ENCODE results near the gene CFB. TPM values are rescaled to one million over a fixed set of nuclear protein-coding genes. Genes with fewer than 3 reads are reported as not detected.
"Not testable (repeated sequence)": the region's sequence is repeated elsewhere in the genome, so short reads cannot be mapped to it uniquely, and the experiment has no call there.

CFB gene
- total and polyA plus RNA-seq, 2 donors (not counting 3 experiments of a cell fraction or from before 2014, with no cell fraction given): 0.87 to 1.5 TPM

GRCh38 chr6:31907158-31907813 is 38.6 kb upstream of the CFB start:
- CTCF ChIA-PET: interaction anchor here (0.7 to 1.4 kb wide), 3 partner anchors 11 to 1366 kb away, joined by 3 to 4 read pairs (median 3); no protein-coding TSS in a partner anchor
- no peaks in the 10 kb centered on the region for H3K9me1 ChIP-seq (replicated peaks; ENCODE audit: control insufficient read depth, extremely low read depth, insufficient read depth, low read length)
- no TSS peak for BruUV-seq (replicated peaks)

GRCh38 chr6:31908255-31908654 is 37.6 kb upstream of the CFB start:
- H3K4me2 ChIP-seq (ENCODE audit: insufficient read depth, low read length); FAIRE-seq; H4K20me1 ChIP-seq (replicated peaks; ENCODE audit: control insufficient read depth, extremely low read depth, insufficient read depth, low read length); H3K27ac ChIP-seq (ENCODE audit: insufficient read depth, low read depth, low read length); H3K79me2 ChIP-seq (ENCODE audit: control insufficient read depth, insufficient read depth, low read length); H3K4me1 ChIP-seq (ENCODE audit: control insufficient read depth, extremely low read depth, insufficient read depth, low read length); H3K36me3 ChIP-seq (ENCODE audit: control insufficient read depth in 2 of 2, extremely low read depth in 1 of 2, insufficient read depth in 2 of 2, low read length in 2 of 2); dilution Hi-C loops (cut with MboI; ENCODE audit: extremely low pct_ligation_motif_present, low sequenced_read_pairs); H2AFZ ChIP-seq (ENCODE audit: low read depth, low read length); H3K9me3 ChIP-seq (replicated peaks; ENCODE audit: control insufficient read depth, insufficient read depth, low read length); DNase-seq (ENCODE audit: low read depth, low spot score); intact Hi-C loops (cut with micrococcal nuclease); H3K9me1 ChIP-seq (replicated peaks; ENCODE audit: control insufficient read depth, extremely low read depth, insufficient read depth, low read length); H3K4me3 ChIP-seq (replicated peaks in 1 of 3; ENCODE audit: insufficient read depth in 1 of 3, low read depth in 1 of 3, low read length in 3 of 3); BruUV-seq (replicated peaks); H3K9ac ChIP-seq (replicated peaks; ENCODE audit: extremely low read depth, insufficient read depth, low read length): not testable (repeated sequence)
- ChIA-PET CTCF (interaction anchor here (1.0 to 1.4 kb wide), 3 partner anchors 10 to 44 kb away, joined by 3 read pairs; no protein-coding TSS in a partner anchor), POLR2A (interaction anchor here (0.7 kb wide), 1 partner anchor 26 kb away, joined by 3 read pairs; no protein-coding TSS in a partner anchor)
- H3K27me3 ChIP-seq (ENCODE audit: control insufficient read depth in 2 of 2, insufficient read depth in 2 of 2, low read length in 2 of 2): peaks cover 5 to 12% of the 10 kb centered on the region in 2 experiments

More at GRCh38 chr6:31907158-31907813, 38.6 kb upstream of the CFB start:
- DNase-seq (ENCODE audit: low read depth, low spot score) (no peak), FAIRE-seq (no peak)
- no peak for TF ChIP-seq POLR2AphosphoS5 (IDR thresholded peaks at IDR 0.05; ENCODE audit: insufficient read depth, low read depth, low read length)
- intact Hi-C loops (cut with micrococcal nuclease): no loop called here
- dilution Hi-C loops (cut with MboI; ENCODE audit: extremely low pct_ligation_motif_present, low sequenced_read_pairs): no loop called here
- Histone ChIP-seq H4K20me1 (replicated peaks; ENCODE audit: control insufficient read depth, extremely low read depth, insufficient read depth, low read length) (no peaks in the 10 kb centered on the region), H3K4me2 (ENCODE audit: insufficient read depth, low read length) (no peak overlapping the region), H3K9ac (replicated peaks; ENCODE audit: extremely low read depth, insufficient read depth, low read length) (no peak overlapping the region), H3K79me2 (ENCODE audit: control insufficient read depth, insufficient read depth, low read length) (no peaks in the 10 kb centered on the region), H3K27ac (ENCODE audit: insufficient read depth, low read depth, low read length) (no peak overlapping the region), H3K9me3 (replicated peaks; ENCODE audit: control insufficient read depth, insufficient read depth, low read length) (no peaks in the 10 kb centered on the region), H3K4me3 (replicated peaks in 1 of 3; ENCODE audit: insufficient read depth in 1 of 3, low read depth in 1 of 3, low read length in 3 of 3) (no peak overlapping the region), H3K36me3 (ENCODE audit: control insufficient read depth in 2 of 2, extremely low read depth in 1 of 2, insufficient read depth in 2 of 2, low read length in 2 of 2) (no peaks in the 10 kb centered on the region), H3K27me3 (ENCODE audit: control insufficient read depth in 2 of 2, insufficient read depth in 2 of 2, low read length in 2 of 2) (peaks cover 5 to 12% of the 10 kb centered on the region in 2 experiments), H2AFZ (ENCODE audit: low read depth, low read length) (no peak overlapping the region), H3K4me1 (ENCODE audit: control insufficient read depth, extremely low read depth, insufficient read depth, low read length) (peaks cover 3% of the 10 kb centered on the region)
- POLR2A ChIA-PET: interaction anchor here (0.7 kb wide), 2 partner anchors 25 to 38 kb away, joined by 3 to 11 read pairs; no protein-coding TSS in a partner anchor
